NB4 (cell line): Measurements from ENCODE around the gene ADARB2.
"Not testable (repeated sequence)": the region's sequence is repeated elsewhere in the genome, so short reads cannot be mapped to it uniquely, and the experiment has no call there.

ENCODE experiments used
- DNase-seq: peaks from one replicate; pipeline ENCODE4 v3.0.0; 2010; ENCODE audit warnings: low read depth
- H3K4me3 ChIP-seq: one replicate; pipeline ENCODE4 v1.5.1; 2011; ENCODE audit warnings: mild to moderate bottlenecking, low read depth, low read length, moderate library complexity
- CTCF ChIP-seq: IDR thresholded peaks from one replicate; pipeline ENCODE4 v1.5.1; 2012; ENCODE audit warnings: low read depth, low read length
- MYC ChIP-seq: IDR thresholded peaks from 2 replicates; pipeline ENCODE4 v1.6.1; 2011; ENCODE audit warnings: low read depth, low read length
- POLR2A ChIP-seq: IDR thresholded peaks from 2 replicates; pipeline ENCODE4 v1.6.1; 2011; ENCODE audit warnings: mild to moderate bottlenecking; ENCODE audit not compliant: insufficient read length; ENCODE audit errors: extremely low read depth
- TF ChIP-seq, protein P1 (sequence below): IDR thresholded peaks from 2 replicates; pipeline ENCODE4 v1.6.1; 2011; ENCODE audit warnings: low read depth, low read length

ADARB2 gene

GRCh38 chr10:1166101-1166827, 571.1 kb downstream of the ADARB2 start:
- no peak for DNase-seq
- TF ChIP-seq CTCF (no peak), POLR2A (no peak), MYC (no peak)
- TF ChIP-seq, protein P1, sequence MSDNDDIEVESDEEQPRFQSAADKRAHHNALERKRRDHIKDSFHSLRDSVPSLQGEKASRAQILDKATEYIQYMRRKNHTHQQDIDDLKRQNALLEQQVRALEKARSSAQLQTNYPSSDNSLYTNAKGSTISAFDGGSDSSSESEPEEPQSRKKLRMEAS = no peak
- no peak overlapping the region for H3K4me3 ChIP-seq

DNA sequence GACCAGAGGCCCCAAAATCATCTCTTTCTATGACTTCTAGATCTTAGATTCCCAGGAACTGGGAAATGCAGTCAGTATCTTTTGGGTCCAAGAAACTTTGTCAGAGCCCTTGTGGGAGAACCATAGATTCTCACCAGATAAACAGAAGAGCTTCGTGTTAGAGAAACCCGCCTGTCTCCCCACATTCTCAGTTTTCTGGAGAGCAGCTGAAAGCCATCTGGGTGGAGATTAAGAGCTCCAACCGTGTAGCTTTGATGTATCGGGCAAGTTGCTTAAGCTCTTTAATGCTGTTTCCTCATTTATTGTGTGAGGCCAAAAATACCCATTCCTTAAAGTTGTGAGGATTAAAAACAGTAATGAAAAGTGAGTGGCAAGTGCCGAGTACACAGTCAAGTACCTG, 573.5 kb downstream of the ADARB2 start:
- TF ChIP-seq POLR2A = no peak
- no peak for TF ChIP-seq CTCF
- TF ChIP-seq, protein P1 = no peak
- no peak for TF ChIP-seq MYC
- no peak overlapping the region for H3K4me3 ChIP-seq
- DNase-seq = no peak

DNA sequence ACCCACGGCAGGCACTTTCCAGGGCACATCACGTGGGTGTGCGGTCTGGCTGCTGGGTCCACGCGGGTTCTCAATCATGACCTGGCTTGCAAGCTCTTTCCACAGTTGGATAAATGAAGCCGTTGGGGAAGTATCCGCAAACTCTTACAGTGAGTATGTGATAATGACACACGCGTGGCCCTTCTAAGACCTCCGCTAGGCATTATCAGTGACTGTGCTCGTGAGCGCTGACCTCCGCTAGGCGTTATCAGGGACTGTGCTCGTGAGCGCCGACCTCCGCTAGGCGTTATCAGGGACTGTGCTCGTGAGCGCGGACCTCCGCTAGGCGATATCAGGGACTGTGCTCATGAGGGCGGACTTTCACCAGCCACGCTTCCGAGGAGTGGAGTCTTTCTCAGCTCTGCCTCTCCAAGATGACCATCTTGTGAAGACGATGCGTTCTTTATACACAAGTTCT, 574.1 kb downstream of the ADARB2 start:
- TF ChIP-seq MYC = no peak
- TF ChIP-seq CTCF = no peak
- TF ChIP-seq, protein P1 = no peak
- no peak for TF ChIP-seq POLR2A

GRCh38 chr10:1162481-1163203, 574.7 kb downstream of the ADARB2 start:
- DNase-seq = no peak
- no peak overlapping the region for H3K4me3 ChIP-seq
- TF ChIP-seq POLR2A (no peak), CTCF (no peak), MYC (no peak)
- TF ChIP-seq, protein P1 = no peak

More for the DNA sequence above, 574.1 kb downstream of the ADARB2 start:
- no peak for DNase-seq
- H3K4me3 ChIP-seq = no peak overlapping the region

DNA sequence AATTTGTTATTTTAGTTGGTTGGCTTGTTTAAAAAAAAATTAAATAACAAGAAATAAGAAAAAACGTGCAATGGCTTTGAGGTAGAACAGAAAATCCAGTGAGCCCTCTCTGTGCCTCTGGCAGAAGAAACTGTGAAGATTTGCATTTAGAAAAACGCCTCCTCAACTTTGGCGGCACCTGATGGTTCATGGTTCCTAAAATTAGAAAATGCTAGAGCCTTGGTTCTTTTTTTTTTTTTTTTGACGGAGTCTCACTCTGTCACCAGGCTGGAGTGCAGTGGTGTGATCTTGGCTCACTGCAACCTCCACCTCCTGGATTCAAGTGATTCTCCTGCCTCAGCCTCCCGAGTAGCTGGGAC, 576.0 kb downstream of the ADARB2 start:
- not testable (repeated sequence) for H3K4me3 ChIP-seq, DNase-seq

DNA sequence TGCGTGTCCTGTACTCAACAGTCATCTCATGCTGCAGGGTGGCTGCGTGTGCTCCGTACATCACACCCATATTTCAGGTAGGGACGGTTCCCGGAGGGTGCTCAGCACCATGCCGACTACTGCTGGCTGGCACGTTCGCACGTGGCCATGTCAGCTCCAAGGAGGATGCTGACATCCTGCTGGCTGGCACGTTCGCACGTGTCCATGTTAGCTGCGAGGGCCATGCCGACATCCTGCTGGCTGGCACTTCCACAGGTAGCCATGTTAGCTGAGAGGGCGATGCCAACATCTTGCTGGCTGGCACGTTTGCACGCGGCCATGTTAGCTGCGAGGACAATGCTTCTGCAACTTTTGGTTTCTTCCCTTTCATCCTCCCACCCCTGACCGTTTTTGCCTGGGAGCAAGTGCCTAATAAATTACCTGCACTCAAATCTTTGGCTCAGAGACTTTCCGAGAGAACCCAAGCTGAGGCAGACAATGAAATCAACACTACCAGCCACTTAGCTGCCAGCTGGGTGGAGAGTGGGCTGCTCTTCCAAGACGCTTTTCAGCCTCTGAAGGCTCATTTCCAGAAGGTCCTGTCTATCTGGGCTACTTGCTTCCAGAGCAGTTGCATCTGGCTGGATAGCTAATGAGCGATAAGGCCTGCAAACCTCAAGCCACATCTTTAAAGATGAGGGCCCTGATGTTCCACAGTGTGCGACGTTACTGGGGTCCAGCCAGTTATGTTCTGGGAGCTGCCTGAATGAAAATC, 576.6 kb downstream of the ADARB2 start:
- TF ChIP-seq POLR2A (no peak), MYC (no peak), CTCF (no peak)
- TF ChIP-seq, protein P1 = no peak
- DNase-seq = no peak
- no peak overlapping the region for H3K4me3 ChIP-seq
